Umbilical cord (tissue), 2 donors: ENCODE results near the gene UROC1. TPM values are rescaled to one million over a fixed set of nuclear protein-coding genes. Genes with fewer than 3 reads are reported as not detected.

ENCODE experiments used
- DNase-seq: peaks from one replicate; pipeline ENCODE4 v3.0.0-alpha.2; 2015; ENCODE audit warnings: low spot score
- total RNA-seq: library from RNA; depleted of rRNA; stranded (reverse); fragments of >200 nt; gene quantifications from one replicate; pipeline ENCODE4 v1.2.3, GENCODE V29; 2014; ENCODE audit warnings: low replicate concordance; ENCODE audit not compliant: insufficient read depth

UROC1 gene
- total RNA-seq = 0.48 TPM

- DNase-seq = no peak
These were observed at the start of gene UROC1 for GRCh38 chr3:126517291-126517951. UROC1 (minus strand) TSS chr3:126517773; CDS start chr3:126517719, 54 bp downstream.

GRCh38 chr3:126562737-126563276, 45.2 kb upstream of the UROC1 start:
- no peak for DNase-seq

- DNase-seq = no peak
These were observed 40.9 kb upstream of the UROC1 start, which contains the start of gene C3orf22 for GRCh38 chr3:126558336-126559071. C3orf22 (minus strand) TSS chr3:126558932; CDS start chr3:126553390, 5,542 bp downstream.

- no peak for DNase-seq
These were observed 40.2 kb upstream of the UROC1 start for GRCh38 chr3:126557761-126558160.

- DNase-seq = no peak
These were observed 39.8 kb upstream of the UROC1 start for GRCh38 chr3:126557415-126557745.

GRCh38 chr3:126556637-126557414, 39.3 kb upstream of the UROC1 start:
- DNase-seq = no peak

GRCh38 chr3:126555795-126556636, 38.4 kb upstream of the UROC1 start:
- no peak for DNase-seq

GRCh38 chr3:126554560-126555525, 37.3 kb upstream of the UROC1 start:
- DNase-seq = no peak

GRCh38 chr3:126553284-126554084, 35.9 kb upstream of the UROC1 start:
- no peak for DNase-seq

- DNase-seq = no peak
These were observed 35.2 kb upstream of the UROC1 start for GRCh38 chr3:126552688-126553283.

- no peak for DNase-seq
These were observed 34.5 kb upstream of the UROC1 start for GRCh38 chr3:126551839-126552687.

GRCh38 chr3:126551121-126551838, 33.7 kb upstream of the UROC1 start:
- DNase-seq = no peak

- no peak for DNase-seq
These were observed 33.0 kb upstream of the UROC1 start for GRCh38 chr3:126550488-126551051.

- no peak for DNase-seq
These were observed 32.4 kb upstream of the UROC1 start for GRCh38 chr3:126549861-126550487.

- DNase-seq = no peak
These were observed 31.2 kb upstream of the UROC1 start for GRCh38 chr3:126548556-126549466.
